Sciatic nerve (tissue), 2 donors: Measurements from ENCODE around the gene AKT3. TPM values are rescaled to one million over a fixed set of nuclear protein-coding genes. Genes with fewer than 3 reads are reported as not detected.

Source experiments
- ATAC-seq: fragments of 200-7000 bp; cut with Tn5 transposase; one replicate; pipeline ENCODE4 v1.9.1; 2020; ENCODE audit warnings: mild to moderate bottlenecking, moderate library complexity
- DNase-seq: peaks from one replicate; pipeline ENCODE4 v3.0.0-alpha.2; 2020; ENCODE audit warnings: low spot score
- intact Hi-C: fragments of 100-400 bp; cut with DNase I; formaldehyde crosslinking; loops from one replicate; pipeline ENCODE4 v1.14.2; 2022
- total RNA-seq: library from RNA; stranded (reverse); fragmentation: NEBNext Ultra II Directional; extraction: Animal tissue kit (Norgen Biotek cat#: 25700); gene quantifications from one replicate; pipeline ENCODE4 v1.2.1, GENCODE V29; 2021
- donor health status: DM: no; HTN: no; CAD: no.
- donor health status: DM: no; HTN: no; CAD: no.

The AKT3 gene
- total RNA-seq, 1 donor from 2014 or later, result 143 TPM

GRCh38 chr1:243740255-243740999 lies 109.6 kb downstream of the AKT3 start:
- intact Hi-C loops, result no loop called here
- ATAC-seq (no peak), DNase-seq (no peak)

GRCh38 chr1:243739335-243740003 lies 110.6 kb downstream of the AKT3 start:
- no peak for ATAC-seq
- intact Hi-C loops, result no loop called here
- no peak for DNase-seq

- intact Hi-C loops, result no loop called here
- no peak for ATAC-seq
- no peak for DNase-seq
These were observed 112.0 kb downstream of the AKT3 start for GRCh38 chr1:243738020-243738419.

GRCh38 chr1:243735457-243735856 lies 114.6 kb downstream of the AKT3 start:
- intact Hi-C loops, result no loop called here
- ATAC-seq (no peak), DNase-seq (no peak)

GRCh38 chr1:243734308-243734695 lies 115.7 kb downstream of the AKT3 start:
- DNase-seq (no peak), ATAC-seq (no peak)
- intact Hi-C loops, result no loop called here

- ATAC-seq, result no peak
- no peak for DNase-seq
- intact Hi-C loops, result no loop called here
These were observed 116.3 kb downstream of the AKT3 start for GRCh38 chr1:243733670-243734307.

- no peak for ATAC-seq
- no peak for DNase-seq
- intact Hi-C loops, result no loop called here
These were observed 117.4 kb downstream of the AKT3 start for GRCh38 chr1:243732637-243733036.

GRCh38 chr1:243731974-243732625 lies 117.9 kb downstream of the AKT3 start:
- ATAC-seq, result no peak
- DNase-seq, result no peak
- intact Hi-C loops, result no loop called here

- DNase-seq, result no peak
These were observed 118.6 kb downstream of the AKT3 start for GRCh38 chr1:243731301-243731891.

GRCh38 chr1:243730487-243731150 lies 119.4 kb downstream of the AKT3 start:
- no peak for DNase-seq
- intact Hi-C loops, result no loop called here

More at GRCh38 chr1:243731301-243731891, 118.6 kb downstream of the AKT3 start:
- intact Hi-C loops, result no loop called here
- peak; percentile 92 for ATAC-seq

GRCh38 chr1:243729956-243730355 lies 120.1 kb downstream of the AKT3 start:
- ATAC-seq (no peak), DNase-seq (no peak)
- intact Hi-C loops, result no loop called here

More at GRCh38 chr1:243730487-243731150, 119.4 kb downstream of the AKT3 start:
- ATAC-seq, result peak; percentile 44

- no peak for ATAC-seq
- intact Hi-C loops, result no loop called here
- no peak for DNase-seq
These were observed 122.4 kb downstream of the AKT3 start for GRCh38 chr1:243727503-243728203.

GRCh38 chr1:243726806-243727502 lies 123.1 kb downstream of the AKT3 start:
- intact Hi-C loops, result no loop called here
- DNase-seq (no peak), ATAC-seq (no peak)

- ATAC-seq, result no peak
- intact Hi-C loops, result no loop called here
These were observed 124.2 kb downstream of the AKT3 start for GRCh38 chr1:243725846-243726245.

GRCh38 chr1:243725075-243725474 lies 125.0 kb downstream of the AKT3 start:
- intact Hi-C loops, result no loop called here

More at GRCh38 chr1:243725846-243726245, 124.2 kb downstream of the AKT3 start:
- DNase-seq, result no peak

GRCh38 chr1:243723458-243724043 lies 126.5 kb downstream of the AKT3 start:
- no peak for DNase-seq
- peak; percentile 75 for ATAC-seq
- intact Hi-C loops, result no loop called here

More at GRCh38 chr1:243725075-243725474, 125.0 kb downstream of the AKT3 start:
- DNase-seq, result no peak
- ATAC-seq, result peak; percentile 42

GRCh38 chr1:243723050-243723449 lies 127.0 kb downstream of the AKT3 start:
- no peak for ATAC-seq
- intact Hi-C loops, result no loop called here
- no peak for DNase-seq
